GM19193 (cell line): ENCODE results near the gene EEF1E1.

Experiments used
- POLR2A ChIP-seq: IDR thresholded peaks from 4 replicates; pipeline ENCODE4 v1.6.1; 2011; ENCODE audit not compliant: insufficient read depth, insufficient read length; ENCODE audit errors: extremely low read depth

Gene EEF1E1

DNA sequence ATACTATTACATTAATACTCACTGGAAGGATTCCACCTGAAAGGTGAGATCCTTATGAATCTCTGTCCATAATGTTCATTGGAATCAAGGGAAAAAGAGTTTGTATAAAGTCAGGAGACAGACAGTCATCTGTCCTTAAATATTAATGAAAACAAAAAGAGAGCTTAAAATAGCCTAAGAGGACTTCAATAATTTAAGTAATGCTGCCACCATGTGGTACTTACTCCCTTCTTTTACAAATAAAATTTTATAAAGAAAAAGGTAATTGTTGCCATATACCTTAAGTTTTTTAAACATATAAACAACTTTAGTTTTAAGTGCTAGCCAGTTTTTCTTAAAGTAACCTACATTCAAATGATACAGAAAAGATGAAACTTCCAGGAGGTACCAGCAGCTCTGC, 43.2 kb downstream of the EEF1E1 start:
- no peak for TF ChIP-seq POLR2A

DNA sequence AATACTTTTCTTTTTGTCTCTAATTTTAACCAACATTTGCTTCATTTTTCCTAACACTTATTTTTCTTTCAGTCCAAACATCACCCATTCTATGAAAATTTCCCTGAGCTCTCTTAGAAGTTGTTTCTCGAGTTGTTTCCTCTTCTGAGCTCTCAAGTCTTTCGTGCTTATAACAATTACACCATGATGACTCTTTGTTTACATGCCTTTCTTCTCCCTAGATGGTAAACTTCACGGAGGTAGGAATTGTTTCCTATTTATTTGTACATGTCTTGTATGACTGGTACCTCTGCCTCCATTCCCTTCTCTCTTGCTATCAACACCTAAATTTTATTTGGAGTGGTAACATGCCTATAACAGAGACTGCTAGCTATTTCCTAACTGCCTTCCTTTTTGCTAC, 44.6 kb downstream of the EEF1E1 start:
- TF ChIP-seq POLR2A, result no peak

- TF ChIP-seq POLR2A, result no peak
Observed at GRCh38 chr6:8057263-8057662, 45.1 kb downstream of the EEF1E1 start.

DNA sequence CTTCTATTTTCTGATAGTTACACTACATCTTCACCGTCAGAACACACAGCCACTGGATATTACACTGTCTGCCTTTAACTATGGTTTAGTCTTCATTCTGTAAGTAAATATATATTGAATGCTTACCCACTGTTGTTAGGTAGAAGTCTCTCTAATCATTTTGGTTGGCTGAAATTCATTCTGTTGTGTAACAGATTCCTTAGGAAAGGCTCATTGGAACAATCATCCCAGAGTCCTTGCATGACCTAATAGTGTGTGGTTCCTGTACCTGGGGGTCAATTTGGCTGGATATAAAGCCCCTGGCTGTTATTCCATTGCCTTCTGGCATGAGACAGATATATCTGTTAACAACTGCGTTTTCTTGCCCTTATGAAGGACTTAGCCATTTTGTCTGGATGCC, 48.1 kb downstream of the EEF1E1 start:
- TF ChIP-seq POLR2A, result no peak

DNA sequence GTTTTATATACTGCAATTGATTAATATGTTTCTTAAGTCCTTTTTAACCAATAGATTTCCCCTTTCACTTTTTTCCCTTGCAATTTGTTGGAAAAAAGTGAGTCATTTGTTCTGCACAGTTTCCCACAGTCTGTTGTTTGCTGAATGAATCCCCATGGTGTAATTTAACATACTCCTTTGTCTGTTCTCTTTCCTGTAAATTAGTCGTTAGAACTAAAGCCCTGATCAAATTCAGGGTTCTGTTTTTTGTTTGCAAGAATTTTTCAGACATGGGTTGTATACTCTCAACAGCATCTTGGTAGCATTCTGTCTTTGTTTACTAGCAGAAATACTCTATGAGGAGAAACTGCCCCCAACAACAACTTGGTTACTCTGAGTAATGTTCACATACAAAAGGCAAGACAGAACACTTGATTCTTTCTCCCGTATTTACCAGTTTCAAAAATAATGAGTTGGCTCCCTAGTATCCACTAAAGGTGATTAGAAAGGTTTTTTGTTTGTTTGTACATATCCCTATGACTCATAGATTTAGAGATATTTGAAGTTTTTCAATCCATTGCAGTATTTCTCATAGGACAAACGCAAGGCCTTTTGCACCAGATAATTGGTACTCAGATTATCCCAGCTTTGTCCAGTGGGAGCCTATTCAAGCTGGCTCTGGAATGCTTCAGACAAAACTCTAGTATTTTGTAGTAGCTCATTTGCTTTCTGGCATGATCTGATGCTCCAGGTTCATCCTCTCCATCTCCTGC, 54.6 kb downstream of the EEF1E1 start:
- no peak for TF ChIP-seq POLR2A

DNA sequence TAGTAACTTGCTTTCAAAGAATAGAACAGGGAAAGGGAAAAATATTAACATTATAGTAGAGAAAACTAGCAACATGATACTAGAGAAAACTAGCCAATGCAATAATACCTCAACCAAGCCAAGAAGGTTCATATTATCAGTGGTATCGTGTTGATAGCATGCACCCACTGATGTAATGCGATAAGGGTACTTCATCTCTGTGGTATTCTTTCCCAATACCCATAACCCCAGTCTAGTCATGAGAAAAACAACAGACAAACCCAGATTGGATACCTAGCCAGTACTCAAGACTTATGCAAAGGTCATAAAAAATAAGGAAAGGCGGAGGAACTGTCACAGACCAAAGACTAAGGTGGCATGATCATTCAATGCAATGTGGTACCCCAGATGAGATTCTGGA, 59.1 kb downstream of the EEF1E1 start:
- TF ChIP-seq POLR2A, result no peak

DNA sequence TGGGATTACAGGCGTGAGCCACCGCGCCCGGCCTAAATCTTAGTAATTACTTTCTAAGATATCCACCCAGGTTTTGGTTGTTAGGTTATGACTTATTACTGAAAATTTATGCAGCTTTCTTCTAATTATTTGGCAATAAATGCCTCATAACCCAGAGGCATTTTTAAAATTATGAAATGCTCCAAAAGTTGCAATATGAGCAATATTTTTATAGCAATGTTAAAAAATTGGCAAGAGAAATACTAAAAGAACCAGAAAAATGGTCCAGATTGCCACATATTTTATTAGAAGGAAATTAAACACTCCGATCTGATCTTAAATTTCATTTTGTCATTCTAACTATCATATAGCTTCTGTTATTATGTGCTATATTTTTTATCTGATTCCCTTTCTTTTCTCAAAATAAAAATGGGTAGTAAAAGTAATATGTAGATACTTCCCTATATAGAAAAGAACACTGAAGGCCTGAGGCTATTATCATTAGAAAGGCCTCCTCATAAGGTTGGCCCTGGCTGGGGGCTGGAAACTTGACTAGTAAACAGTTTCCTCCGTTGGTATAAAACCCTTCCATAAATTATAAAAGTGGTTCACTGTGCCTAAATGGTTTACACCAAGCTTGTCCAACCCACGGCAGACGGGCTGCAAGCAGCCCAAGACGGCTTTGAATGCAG, 60.3 kb downstream of the EEF1E1 start:
- TF ChIP-seq POLR2A, result no peak

GRCh38 chr6:8030920-8031319, 71.4 kb downstream of the EEF1E1 start:
- no peak for TF ChIP-seq POLR2A
